RCC 7860 (cell line): ENCODE data around the gene AGO3.

ENCODE experiments used
- DNase-seq: peaks from one replicate; pipeline ENCODE4 v3.0.0-alpha.2; 2015; ENCODE audit warnings: low spot score
- FAIRE-seq: peaks from 2 replicates; lab custom pipeline; 2012; peaks lifted over from hg19 to GRCh38; lab: Jason Lieb, UNC

AGO3 gene

DNA sequence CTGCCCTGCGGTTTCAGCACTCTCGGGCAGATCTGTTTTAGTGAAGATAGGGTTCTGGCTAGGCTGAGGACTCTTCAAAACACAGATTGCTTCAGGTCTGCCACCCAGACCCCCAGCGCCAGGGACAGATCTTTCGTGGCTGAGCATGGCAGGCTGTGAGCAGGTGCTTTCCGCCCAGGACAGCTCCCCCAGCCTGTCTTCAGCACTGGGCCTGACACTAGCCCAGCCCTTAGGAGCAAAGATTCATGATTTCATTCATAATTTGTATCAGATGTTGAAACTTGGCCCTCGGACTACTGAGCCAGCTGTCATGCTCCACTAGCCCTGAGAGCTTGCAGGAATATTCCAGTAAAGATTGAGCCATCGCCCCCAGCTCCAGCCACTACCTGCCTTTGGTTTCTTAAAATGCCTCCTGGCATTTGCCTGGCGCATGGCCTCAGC, 163.7 kb downstream of the AGO3 start:
- DNase-seq (no peak), FAIRE-seq (no peak)

DNA sequence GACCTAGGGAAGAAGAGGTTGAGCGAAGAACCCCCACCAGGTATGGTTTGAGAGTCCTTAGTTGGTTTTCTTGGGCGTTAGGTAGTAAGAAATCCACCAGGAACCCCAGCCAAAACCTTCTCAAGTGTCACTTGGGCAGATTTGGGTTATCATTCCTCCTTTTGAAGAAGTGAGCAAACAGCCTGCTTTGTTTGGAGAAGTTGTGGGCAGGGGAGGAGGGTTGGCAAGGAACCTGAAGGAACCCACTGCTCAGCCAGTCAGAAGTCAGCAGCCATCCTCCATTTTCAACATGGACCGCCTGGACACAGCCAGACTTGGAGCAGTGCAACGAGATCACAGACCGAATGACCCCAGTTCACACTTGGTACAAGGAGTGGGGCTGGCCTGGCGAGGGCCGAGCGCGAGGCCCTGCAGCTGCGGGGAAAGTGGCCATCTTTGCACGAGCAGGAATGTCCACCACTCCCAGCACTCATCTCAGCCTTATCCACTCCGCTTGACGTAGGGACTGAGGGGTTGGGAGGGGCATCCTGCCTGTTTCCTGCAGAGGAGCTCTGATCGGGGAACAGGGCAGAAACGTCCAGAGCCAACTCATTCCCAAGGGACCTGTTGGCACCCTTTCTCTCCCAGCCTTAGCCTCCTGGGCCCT, 165.0 kb downstream of the AGO3 start:
- DNase-seq (no peak), FAIRE-seq (no peak)

DNA sequence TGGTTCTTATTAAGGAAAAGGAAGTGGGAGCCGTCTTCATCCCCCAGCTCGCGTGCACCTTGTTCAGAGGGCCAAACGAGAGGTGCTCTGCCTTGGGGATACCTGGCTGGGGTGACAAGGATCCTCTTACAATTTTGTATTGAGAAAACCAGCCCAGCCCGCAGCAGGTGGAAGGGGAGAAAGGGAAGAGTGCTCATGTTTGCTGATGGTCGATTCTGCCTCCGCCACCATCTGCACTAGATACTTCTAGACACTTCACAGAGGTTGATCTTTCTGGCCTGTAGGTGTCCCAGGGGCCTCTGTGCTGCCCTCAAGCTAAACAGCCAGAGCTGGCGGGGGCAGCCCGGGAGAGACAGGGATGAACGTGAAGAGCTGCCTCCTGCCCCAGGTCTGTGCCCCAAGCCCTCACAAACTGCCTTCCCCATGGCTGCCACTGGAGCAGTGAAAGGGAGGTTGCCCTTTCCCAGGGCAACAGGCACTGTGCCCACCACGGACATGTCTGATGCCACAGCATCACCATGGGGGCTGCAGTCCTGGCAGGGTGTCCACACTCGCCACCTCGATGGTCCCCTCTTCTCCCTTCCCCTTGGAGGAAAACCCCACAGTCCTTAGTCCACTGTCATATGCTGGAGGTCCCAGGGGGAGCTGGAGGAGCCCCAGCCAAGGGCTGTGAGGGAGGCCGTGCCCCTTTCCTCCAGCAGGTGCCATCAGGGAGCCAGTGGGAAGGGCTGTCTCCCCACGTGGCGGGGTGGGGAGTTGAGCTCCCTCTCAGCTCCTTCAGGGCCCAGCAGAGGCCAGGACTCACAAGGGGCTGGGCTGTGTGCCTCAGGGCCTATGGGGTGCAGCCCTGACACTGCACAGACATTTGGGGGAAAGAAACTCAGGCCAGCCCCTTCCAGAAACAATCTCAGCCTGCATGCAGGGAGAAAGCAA, 165.9 kb downstream of the AGO3 start:
- FAIRE-seq (no peak), DNase-seq (peak; percentile 13)

DNA sequence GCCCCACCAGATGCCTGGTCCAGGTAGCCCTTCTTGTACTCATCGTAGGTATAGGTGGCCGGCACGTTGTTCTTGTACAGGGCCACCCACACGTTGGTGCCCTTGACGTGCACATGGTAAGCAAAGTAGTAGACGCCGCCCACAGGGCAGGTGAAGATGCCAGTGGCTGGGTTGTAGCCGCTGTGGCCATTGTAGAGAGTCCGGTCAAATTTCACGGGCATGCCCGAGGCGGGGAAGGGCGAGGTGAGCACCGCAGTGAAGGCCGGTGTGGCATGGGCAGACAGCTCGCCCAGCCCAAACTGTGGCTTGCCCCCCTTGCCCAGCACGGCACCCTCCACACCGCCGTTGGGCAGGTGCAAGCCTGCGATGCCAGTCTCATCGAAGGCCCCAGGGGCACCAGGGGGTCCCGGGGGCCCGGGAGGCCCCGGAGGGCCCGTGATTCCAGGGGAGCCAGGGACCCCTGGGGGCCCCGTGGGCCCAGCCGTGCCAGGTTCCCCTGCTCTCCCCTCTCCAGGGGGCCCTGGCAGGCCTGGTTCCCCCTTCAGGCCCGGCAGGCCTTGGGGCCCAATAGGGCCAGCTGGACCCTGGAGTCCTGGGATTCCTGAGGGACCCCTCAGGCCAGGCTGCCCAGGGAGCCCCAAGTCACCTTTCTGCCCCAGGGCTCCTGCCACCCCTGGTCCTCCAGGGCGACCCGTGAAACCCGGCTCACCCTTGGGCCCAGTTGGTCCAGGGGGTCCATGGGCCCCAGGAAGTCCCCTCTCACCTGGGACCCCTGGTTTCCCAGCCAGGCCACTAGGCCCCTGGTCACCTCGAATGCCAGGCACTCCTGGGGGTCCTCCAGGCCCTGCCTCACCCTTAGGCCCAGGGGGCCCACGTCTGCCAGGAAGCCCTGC, 167.0 kb downstream of the AGO3 start:
- FAIRE-seq (no peak), DNase-seq (no peak)

DNA sequence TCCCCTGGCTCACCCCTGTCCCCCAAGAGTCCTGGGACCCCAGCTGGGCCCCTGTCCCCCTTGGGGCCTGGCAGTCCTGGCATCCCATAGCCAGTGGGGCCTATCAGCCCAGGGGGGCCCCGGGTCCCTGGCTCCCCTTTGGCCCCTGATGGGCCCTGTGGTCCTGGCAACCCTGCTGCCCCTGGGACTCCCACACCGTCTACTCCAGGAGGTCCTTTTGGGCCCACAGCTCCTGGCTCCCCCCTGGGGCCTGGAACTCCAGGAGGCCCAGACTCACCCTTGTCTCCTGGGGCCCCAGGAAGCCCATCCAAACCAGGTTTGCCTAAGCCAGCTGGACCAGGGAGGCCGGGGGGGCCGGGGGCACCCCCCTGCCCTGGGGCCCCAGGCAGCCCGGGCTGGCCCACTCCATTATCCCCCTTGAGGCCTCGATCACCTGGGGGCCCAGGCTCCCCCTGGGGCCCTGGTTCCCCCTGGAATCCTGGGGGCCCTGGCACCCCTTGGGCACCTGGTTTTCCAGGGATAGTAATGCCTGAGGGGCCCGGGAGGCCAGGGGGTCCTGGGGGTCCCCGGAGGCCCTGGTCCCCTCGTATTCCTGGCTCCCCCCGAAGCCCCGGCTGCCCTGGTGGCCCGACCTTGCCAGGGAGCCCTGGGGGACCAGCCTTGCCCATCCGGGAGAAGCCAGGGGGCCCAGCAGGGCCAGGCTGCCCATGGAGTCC, 167.9 kb downstream of the AGO3 start:
- FAIRE-seq (no peak), DNase-seq (no peak)

DNA sequence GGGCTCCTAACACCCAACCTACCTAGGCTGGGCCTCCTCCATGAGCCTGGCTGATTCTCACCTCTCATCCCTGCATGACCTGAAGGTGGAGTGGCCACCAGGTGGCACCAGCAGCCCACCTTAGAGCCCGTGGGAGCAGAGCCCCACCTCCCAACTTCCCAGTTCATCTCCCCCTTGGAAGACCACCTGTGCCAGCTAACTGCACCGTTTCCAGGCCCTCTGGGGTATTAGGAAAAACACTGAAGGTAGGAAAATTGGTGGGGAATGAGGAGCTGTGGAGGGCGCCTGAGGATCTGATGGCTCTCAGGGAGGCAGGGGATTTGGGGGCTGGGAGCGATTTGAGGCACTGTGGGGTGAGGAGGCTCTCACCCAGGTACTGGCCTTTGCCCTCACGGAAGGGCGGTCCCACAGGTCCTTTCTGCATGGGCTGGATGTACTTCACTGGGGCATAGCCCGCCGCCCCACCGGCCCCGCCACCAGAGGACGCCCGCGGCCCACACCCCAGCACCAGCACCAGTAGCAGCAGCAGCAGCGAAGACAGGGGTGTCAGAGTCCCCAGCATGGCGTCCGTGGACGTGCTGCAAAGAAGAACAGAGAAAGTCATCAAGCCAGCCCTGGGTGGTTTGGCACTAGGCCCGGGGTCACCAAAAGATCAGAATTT, 168.9 kb downstream of the AGO3 start:
- no peak for FAIRE-seq
- DNase-seq = peak; percentile 53

DNA sequence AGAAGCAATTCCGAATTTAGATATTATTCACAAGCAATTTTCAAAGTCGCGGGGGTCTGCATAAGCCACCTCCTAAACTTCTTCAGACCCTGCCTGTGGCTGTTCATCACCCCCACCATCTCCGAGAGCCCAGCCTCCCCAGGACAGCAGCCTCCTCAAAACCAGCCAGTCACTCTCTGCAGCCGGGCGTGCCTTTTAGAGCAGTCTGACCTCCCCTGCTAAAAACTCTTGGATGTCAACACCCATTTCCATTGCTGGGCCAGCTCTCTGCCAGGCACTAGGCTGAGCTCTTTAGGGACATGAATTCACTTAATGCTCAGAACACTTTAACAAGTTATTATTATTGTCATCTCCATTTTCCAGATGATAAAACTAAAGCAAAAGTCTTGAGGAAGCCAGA, 169.5 kb downstream of the AGO3 start:
- DNase-seq = no peak
- no peak for FAIRE-seq

DNA sequence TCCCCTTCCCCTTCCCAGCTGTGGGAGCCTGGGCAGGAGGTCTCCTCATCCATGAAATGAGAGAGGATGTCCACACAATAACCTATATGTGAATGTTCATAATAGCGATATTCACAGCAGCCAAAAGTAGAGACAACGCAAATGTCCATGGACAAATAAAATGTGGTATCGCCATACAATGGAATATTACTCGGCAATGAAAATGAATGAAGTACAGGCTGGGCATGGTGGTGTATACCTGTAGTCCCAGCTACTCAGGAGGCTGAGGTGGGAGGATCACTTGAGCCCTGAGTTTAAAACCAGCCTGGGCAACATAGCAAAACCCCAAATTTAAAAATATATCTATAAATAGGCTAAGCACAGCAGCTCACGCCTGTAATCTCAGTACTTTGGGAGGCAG, 170.6 kb downstream of the AGO3 start:
- FAIRE-seq (no peak), DNase-seq (no peak)

DNA sequence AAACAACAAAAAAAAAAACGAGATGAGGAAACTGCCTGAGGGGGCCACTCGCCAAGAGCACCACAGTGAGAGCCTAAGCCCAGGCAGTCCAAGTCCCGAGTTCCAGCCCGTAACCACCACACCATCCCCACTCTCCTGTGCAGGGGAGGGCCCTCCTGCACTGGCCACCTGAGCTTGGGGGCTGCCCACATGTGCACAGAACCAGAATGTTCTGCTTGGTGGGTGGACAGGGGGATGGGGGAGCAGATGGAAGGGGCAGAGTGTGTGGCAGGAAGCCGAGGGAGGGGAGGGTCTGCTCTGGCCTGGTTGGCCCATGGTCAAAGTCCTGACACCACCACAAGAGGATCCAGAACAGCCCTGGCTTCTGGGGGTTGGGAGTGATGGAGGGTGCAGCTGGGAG, 175.4 kb downstream of the AGO3 start:
- FAIRE-seq = no peak
- no peak for DNase-seq

DNA sequence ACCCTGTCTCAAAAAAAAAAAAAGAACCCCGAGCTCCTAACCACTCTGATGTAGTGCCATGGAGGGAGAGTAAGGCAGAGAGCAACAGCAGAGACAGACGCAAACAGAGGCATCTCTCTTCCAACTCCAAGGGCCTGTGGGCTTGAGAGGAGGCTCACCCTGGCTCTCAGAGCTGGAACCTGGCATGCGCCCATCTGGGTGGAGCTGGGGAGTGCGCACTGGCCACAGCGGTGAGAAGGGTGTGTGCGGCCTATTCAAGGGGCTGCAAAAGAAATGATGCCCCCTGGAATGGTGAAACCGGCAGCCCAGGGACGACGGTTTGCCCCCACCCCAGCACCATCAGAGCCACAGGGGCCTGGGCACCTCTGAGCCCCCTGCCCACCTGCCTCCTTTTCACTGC, 176.5 kb downstream of the AGO3 start:
- no peak for FAIRE-seq
- no peak for DNase-seq

DNA sequence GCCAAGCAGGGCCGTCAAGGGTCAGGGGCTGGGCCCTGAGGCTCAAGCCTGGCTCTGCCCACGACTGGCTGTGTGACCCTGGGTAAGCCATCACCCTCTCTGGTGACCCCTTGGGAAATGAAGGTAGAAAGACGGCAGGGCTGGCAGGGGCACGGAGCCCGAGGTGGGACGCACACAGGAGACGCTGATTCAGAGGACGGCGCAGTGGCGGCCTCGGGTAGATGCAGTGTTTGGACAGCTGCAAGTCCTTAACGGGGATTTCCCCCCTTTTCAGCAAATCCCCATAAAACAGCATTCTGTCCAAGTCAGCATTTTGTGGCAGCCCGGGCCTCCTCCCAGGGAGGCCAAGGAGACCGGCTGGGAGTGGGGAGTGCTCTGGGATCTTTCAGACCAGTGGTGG, 177.4 kb downstream of the AGO3 start:
- FAIRE-seq (no peak), DNase-seq (no peak)

DNA sequence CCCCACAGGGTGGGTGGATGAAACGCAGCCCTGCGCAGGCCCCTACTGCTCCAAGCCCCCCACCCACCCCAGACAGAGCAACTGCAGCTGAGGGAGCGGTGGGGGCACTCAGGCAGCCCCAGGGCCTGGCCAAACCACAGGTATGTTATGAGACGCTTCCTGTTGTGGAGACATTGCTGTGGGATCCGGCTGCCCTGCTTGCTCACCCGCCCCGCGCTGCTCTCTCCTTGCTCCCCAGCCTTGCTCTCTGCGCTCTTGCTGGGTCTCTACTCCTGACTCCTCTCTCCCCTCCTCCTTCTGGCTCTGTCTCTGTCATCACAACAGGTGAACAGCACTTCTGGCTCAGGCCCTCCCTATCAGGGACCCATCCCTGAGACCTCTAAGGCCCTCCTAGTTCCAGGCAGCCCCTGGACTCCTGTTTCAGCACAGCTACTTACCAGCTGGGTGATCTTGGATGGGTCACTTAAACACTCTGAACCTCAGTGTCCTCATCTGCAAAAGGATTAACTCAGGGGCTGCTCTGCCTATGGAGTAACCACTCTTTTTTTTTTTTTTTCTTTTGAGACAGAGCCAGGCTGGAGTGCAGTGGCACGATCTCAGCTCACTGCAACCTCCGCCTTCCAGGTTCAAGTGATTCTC, 178.3 kb downstream of the AGO3 start:
- no peak for FAIRE-seq
- DNase-seq = peak; percentile 50

DNA sequence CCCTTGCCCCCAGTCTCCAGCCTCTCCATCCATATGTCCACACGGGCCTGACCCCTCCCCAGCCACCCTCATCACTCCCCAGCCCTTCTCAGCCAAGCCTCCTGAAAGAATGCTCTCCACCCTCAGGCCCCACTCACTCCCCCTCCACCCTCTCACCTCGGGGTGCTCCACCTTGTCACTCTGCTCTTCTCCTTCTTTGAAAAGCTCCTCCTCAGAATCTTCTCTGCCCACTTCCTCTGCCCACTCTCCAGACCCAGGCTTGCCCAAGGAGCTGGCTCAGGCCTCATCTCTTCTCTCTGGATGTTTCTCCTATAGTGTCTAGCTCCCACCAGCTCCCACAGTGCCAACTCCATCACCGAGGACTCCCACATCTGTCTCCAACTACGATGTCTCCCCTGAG, 180.2 kb downstream of the AGO3 start:
- no peak for DNase-seq

DNA sequence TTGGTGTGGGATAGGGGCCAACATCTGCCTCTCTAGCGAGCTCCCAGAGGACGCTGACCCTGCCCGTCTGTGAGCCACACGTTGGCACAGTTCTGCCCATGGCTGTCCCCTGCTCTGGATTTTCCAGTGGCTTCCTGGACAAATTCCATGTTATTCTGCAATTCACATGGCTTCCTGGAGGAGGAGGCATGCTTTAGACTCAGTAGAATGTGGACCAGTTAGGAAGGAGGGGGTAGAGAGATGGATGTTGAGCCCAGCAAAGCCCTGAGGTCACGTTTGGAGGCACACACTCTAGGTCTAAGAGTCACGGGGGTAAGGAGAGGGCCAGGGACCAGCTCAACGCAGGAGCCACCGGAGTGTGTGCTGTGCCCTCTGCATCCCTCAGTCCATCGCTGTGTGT, 181.9 kb downstream of the AGO3 start:
- no peak for FAIRE-seq
- DNase-seq = no peak

More for the DNA sequence above, 180.2 kb downstream of the AGO3 start:
- no peak for FAIRE-seq

DNA sequence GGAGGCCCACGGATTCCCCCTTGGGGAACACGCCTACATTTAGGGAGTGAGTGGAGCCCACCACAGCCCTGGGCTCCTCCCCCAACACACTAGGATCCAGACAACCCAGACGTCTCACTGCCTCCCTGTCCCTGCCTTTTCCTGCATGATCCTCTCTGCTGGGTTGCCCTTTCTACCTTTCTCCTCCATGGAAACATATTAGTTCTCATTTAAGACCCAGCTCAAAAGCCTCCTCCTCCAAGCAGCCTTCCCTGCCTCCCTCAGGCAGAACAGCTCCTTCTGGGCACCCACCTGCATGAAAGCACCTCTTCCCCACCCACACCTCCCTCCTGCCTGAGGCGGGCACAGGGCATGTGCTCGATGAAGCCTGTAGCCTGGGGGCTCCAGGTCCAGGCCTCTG, 183.5 kb downstream of the AGO3 start:
- no peak for FAIRE-seq
- DNase-seq = no peak

DNA sequence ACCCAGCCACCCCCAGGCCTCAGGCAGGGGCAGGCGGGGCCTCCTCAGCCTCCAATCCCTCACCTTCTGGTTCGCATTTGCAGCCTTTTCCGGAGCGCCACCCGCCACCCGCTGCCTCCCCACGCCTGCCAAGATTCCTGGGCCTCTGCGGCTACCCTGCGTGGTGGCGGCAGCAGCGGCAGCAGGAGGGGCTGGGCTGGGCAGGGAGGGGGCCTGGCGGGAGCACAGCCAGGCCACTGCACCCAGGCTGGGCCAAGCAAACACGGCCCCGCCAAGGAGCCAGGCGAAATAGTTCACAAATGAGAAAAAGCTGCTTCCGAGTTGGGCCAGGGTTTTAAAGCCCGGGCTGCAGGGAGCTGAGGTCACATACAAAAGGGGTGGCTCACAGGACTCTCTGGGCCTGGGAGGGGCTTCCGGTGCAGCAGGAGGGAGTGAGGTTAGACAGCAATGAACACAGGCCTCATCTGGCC, 184.3 kb downstream of the AGO3 start:
- FAIRE-seq (no peak), DNase-seq (no peak)

DNA sequence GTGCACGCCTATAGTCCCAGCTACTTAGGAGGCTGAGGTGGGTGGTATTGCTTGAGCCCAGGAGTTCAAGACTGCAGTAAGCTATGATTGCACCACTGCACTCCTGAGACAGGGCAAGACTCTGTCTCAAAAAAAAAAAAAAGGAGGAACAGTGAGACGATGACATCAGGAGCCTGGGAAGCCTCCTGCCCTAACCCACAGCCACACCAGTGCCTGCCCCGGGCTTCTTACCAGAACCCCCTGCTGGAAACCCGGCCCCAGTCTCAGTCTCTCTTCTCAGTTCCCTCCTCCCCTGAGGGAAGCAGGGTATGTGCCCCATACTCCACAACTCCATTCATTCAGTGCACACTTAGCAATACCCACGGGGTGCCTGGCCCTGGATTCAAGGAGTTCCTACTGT, 185.0 kb downstream of the AGO3 start:
- DNase-seq (no peak), FAIRE-seq (no peak)

DNA sequence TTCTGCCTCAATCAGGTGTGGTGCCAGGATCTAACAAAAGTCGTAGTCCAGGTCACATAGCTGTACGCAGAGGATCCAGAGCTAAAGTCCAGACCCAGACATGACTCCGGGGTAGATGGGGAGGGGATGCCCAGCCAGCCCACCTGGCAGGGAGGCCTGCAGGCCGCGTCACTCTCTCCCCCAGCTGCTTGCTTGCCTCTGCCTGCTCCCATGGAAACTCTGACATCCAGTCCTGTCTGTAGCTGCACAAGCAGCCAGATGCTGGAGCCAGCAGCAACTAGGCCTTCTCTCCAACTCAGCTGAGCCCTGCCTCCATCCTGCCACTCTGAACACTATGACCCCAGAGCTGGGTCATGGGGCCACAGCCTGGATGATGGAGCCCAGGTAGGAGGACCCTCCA, 186.0 kb downstream of the AGO3 start:
- FAIRE-seq = no peak

DNA sequence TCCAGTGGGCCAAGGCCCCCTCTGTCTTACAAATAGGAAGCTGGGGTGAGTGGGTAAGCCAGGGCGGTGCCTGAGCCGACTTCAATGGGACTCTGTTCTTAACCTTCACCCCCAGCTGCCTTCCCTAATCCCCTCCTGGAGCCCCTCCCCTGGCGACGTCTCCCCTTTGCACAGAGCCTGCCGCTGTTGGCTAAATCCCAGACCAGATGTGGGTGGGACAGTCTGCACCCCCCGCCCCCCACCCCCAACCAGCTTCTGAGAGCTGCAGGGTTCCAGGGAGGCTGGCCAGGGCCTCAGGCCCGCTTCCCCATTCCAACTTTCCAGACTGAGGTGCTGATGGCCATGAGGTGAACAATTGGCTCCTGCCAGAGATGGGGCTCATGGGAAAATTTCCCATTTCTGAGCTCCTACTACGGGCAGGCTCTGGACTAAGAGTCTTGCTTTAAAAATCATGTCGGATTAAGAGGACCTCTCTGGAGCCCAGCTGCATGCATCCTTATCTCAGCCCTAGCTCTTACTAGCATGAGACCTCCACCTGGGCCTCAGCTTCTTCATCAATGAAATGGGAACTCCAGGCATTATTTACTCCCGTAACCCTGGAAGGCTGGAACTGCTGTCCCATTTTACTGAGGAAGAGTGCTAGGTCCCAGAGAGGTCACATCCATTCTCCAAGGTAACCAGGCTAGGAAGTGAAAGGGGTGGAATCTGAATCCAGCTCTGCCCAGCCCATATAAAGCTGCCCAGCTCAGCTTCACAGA, 187.7 kb downstream of the AGO3 start:
- no peak for DNase-seq
- no peak for FAIRE-seq

More for the DNA sequence above, 186.0 kb downstream of the AGO3 start:
- DNase-seq = no peak
